Retinal pigment epithelial cell (primary cell): ENCODE measurements around the gene ALKBH2.

Experiments used
- DNase-seq: peaks from one replicate; pipeline ENCODE4 v3.0.0-alpha.2; 2010; ENCODE audit warnings: low read depth
- H3K4me3 ChIP-seq: 2 replicates; pipeline ENCODE4 v1.5.1; 2011; ENCODE audit warnings: mild to moderate bottlenecking, low read length, control low read depth, moderate library complexity
- TF ChIP-seq, protein P1 (sequence below): conservative IDR thresholded peaks from 2 replicates; pipeline ENCODE4 v1.5.1; 2011; ENCODE audit warnings: low read depth, low read length, control low read depth, inconsistent platforms

ALKBH2 gene

DNA sequence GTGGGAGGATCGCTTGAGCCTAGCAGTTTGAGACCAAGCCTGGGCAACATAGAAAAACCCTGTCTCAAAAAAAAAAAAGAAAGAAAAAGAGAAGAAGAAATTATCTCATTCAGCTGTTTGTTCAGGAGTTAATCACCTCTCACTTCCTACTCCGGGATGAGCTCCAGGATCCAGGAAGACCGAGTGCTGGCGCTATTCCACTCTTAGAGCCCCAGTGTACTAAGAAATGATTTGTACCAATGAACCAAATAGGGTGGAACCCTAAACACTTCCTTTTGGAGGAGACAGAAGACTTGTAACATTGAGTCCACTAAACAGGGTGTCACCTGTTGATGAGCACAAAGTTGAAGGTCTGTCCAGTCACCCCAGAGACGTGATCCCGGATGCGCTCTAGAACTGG is 3.6 kb downstream of the ALKBH2 start:
- H3K4me3 ChIP-seq, result no peak overlapping the region
- no peak for DNase-seq
- TF ChIP-seq, protein P1, sequence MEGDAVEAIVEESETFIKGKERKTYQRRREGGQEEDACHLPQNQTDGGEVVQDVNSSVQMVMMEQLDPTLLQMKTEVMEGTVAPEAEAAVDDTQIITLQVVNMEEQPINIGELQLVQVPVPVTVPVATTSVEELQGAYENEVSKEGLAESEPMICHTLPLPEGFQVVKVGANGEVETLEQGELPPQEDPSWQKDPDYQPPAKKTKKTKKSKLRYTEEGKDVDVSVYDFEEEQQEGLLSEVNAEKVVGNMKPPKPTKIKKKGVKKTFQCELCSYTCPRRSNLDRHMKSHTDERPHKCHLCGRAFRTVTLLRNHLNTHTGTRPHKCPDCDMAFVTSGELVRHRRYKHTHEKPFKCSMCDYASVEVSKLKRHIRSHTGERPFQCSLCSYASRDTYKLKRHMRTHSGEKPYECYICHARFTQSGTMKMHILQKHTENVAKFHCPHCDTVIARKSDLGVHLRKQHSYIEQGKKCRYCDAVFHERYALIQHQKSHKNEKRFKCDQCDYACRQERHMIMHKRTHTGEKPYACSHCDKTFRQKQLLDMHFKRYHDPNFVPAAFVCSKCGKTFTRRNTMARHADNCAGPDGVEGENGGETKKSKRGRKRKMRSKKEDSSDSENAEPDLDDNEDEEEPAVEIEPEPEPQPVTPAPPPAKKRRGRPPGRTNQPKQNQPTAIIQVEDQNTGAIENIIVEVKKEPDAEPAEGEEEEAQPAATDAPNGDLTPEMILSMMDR, result no peak

DNA sequence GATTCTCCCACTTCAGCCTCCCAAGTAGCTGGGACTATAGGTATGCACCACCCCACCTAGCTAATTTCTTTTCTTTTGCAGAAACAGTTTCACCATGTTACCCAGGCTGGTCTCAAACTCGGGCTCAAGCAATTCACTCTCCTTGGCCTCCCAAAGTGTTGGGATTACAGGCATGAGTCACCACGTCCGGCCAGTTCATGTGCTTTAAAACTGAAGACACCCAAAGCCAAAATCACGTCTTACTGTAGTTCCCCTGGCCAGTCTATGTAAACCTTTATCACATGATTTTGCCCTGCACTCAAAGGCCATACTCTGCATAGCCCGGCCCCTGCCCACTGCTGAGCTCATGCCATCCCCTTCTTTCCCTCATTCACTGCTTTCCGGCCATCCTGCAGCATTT is 4.5 kb downstream of the ALKBH2 start:
- DNase-seq, result no peak
- H3K4me3 ChIP-seq, result no peak overlapping the region
- TF ChIP-seq, protein P1, result no peak

DNA sequence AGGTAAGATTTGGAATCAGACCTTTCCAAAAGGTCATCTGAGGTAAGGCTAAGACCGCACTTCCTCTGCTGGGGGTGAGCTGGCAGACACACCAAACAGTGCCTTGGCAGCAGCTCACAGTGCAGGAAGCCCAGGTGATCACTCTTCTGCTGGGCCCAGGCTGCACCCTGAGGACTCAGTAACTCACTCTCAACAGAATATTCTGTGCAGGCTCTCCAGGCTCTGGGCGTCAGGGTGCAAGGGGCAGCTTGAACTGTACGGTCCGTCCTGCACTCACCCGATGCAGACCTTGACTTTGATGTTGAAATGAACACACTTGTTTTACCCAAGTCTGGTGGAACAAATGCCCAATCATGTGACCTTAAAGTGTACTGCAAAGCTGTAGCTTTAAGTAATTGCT is 6.0 kb downstream of the ALKBH2 start:
- no peak for DNase-seq
- TF ChIP-seq, protein P1, result no peak

DNA sequence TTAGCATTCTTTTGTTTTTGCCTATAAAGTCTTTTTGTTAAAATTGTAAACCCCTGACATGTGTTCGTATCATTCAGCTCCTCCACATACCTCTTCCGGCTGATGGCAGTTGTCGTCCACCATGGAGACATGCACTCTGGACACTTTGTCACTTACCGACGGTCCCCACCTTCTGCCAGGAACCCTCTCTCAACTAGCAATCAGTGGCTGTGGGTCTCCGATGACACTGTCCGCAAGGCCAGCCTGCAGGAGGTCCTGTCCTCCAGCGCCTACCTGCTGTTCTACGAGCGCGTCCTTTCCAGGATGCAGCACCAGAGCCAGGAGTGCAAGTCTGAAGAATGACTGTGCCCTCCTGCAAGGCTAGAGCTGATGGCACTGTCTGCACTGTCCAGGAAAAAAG is 7.7 kb downstream of the ALKBH2 start:
- no peak overlapping the region for H3K4me3 ChIP-seq
- DNase-seq, result no peak
- TF ChIP-seq, protein P1, result no peak

More for the DNA sequence above, 6.0 kb downstream of the ALKBH2 start:
- H3K4me3 ChIP-seq, result no peak overlapping the region

DNA sequence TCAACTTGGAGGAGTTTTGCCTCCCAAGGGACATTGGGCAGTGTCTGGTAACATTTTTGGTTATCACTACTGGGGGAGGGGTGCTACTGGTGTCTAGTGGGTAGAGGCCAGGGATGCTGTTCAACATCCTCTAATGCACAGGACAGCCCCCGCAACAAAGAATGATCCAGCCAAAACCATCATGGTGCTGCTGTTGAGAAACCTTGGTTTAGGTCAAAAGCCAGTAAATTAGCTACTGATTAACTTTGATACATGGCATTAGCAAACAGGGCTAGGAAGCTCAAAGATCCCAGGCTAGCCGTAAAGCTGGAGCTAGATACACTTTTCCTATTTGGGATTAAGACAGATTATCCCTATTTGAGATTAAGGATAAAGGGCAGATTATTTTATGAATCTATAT is 8.8 kb downstream of the ALKBH2 start:
- no peak overlapping the region for H3K4me3 ChIP-seq
- TF ChIP-seq, protein P1, result no peak
- no peak for DNase-seq

DNA sequence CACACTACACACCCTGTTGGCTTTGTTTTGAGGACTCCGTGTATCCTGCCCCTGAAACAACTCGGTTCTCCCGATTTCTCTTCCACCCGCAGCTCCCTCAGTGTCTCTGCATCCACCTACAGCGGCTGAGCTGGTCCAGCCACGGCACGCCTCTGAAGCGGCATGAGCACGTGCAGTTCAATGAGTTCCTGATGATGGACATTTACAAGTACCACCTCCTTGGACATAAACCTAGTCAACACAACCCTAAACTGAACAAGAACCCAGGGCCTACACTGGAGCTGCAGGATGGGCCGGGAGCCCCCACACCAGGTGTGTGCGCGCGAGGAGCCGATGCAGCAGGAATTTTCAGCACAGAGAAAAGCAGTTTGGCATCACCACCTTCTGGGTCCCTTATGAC is 10.5 kb downstream of the ALKBH2 start:
- no peak for DNase-seq
- TF ChIP-seq, protein P1, result no peak
- no peak overlapping the region for H3K4me3 ChIP-seq

DNA sequence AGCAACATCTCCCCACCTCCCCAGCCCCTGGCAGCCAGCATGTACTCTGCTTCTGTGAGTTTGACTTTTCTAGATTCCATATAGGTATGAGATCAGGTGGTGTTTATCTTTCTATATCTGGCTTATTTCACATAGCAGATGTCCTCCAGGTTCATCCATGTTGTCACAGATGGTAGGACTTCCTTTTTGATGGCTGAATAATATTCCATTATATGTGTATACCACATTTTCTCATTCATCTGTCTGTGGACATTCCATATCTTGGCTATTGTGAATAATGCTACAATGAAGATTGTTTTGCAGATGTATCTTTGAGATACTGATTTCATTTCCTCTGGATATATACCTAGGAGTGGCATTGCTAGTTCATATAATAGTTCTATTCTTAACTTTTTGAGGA is 18.4 kb downstream of the ALKBH2 start:
- H3K4me3 ChIP-seq, result no peak overlapping the region
- TF ChIP-seq, protein P1, result no peak
- no peak for DNase-seq
